Frontal cortex (tissue), 4 donors: ENCODE data around the gene RASAL1. TPM values are rescaled to one million over a fixed set of nuclear protein-coding genes. Genes with fewer than 3 reads are reported as not detected.
"Not testable (repeated sequence)": the region's sequence is repeated elsewhere in the genome, so short reads cannot be mapped to it uniquely, and the experiment has no call there.

Experiments used
- DNase-seq, 2 donors: peaks; one replicate each; pipeline ENCODE4 v3.0.0; 2012; ENCODE audit warnings: low spot score in 2 of 2
- FAIRE-seq: peaks from 2 replicates; lab custom pipeline; 2012; peaks lifted over from hg19 to GRCh38; lab: Jason Lieb, UNC
- total RNA-seq: library from RNA; depleted of rRNA; stranded (reverse); fragments of >200 nt; gene quantifications from one replicate; pipeline ENCODE4 v1.2.3, GENCODE V29; 2014
- donor health status: control.
- donor health status: control.
- donor health status: control.

The RASAL1 gene
- total RNA-seq, 1 donor from 2014 or later = 4.9 TPM

- no peak for FAIRE-seq
- DNase-seq = no peak
These were observed 7.3 kb upstream of the RASAL1 start for GRCh38 chr12:113142886-113143332.

- peak in 1 of 2 donors; percentile 70 for DNase-seq
- FAIRE-seq = no peak
These were observed 6.8 kb upstream of the RASAL1 start for GRCh38 chr12:113142173-113142885.

DNA sequence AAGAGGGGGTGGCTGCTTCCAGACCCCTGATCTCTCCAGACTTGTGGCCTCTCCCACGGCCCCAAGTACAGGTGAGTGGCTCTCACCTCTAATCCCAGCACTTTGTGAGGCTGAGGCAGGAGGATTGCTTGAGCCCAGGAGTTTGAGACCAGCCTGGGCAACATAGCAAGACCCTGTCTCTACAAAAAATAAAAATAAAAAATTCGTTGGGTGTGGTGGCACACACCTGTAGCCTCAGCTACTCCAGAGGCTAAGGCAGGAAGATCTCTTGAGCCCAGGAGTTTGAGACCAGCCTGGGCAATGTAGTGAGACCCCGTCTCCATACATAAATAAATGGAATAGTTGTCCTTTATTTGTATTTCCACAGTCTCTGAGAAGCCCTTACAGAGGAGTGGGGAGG, 6.2 kb upstream of the RASAL1 start:
- DNase-seq, FAIRE-seq: not testable (repeated sequence)

- no peak for FAIRE-seq
- no peak for DNase-seq
These were observed 5.1 kb upstream of the RASAL1 start for GRCh38 chr12:113140706-113141105.

GRCh38 chr12:113138826-113139225, 3.3 kb upstream of the RASAL1 start:
- FAIRE-seq = no peak
- no peak for DNase-seq

- FAIRE-seq = no peak
- no peak for DNase-seq
These were observed 2.6 kb upstream of the RASAL1 start for GRCh38 chr12:113137861-113138783.

- FAIRE-seq (no peak), DNase-seq (no peak)
These were observed 1.5 kb upstream of the RASAL1 start for GRCh38 chr12:113136990-113137511.

- peak in 1 of 2 donors; percentile 71 for DNase-seq
- FAIRE-seq = no peak
These were observed 798 bp upstream of the RASAL1 start for GRCh38 chr12:113136128-113136989.

GRCh38 chr12:113134521-113134951, 1.0 kb downstream of the RASAL1 start:
- no peak for DNase-seq
- no peak for FAIRE-seq

DNA sequence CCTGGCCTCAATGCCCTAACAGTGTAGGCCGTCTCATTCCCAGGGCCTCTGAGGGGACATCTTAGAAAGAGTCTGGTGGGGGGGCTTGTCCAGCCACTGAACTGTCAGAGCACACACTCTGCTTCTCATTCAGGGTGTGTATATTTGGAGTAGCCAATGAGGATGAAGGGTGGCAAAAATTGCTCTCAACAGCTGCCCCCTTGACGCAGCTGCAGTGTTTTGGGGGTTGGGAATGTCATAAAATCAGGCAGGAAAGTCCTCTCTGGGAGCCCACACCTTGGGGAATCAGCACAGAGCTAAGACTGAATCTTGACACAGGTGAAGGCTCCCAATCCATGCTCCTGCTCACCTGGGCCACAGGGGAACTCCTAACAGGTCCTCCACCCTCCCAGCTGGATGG, 1.5 kb downstream of the RASAL1 start:
- FAIRE-seq (no peak), DNase-seq (no peak)

DNA sequence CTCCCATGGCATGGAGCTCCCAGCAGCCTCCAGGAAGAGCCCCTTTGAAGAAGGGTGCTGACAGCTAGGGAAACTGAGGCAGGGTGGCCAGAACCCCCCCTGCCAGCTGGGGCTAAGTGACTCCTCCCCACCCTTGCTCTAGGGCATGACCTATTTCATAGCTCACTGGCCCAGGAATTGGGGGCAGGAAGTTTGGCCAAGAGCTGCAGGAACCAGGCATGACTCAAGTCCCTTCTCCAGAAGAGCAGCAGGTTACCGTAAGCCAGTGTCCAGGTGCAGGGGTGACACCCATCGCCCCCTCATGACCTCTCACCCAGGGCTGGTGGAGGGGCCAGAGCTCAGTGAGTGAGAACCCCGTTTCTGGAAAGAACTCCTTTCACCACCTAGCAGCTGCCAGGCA, 1.9 kb downstream of the RASAL1 start:
- FAIRE-seq (no peak), DNase-seq (no peak)

DNA sequence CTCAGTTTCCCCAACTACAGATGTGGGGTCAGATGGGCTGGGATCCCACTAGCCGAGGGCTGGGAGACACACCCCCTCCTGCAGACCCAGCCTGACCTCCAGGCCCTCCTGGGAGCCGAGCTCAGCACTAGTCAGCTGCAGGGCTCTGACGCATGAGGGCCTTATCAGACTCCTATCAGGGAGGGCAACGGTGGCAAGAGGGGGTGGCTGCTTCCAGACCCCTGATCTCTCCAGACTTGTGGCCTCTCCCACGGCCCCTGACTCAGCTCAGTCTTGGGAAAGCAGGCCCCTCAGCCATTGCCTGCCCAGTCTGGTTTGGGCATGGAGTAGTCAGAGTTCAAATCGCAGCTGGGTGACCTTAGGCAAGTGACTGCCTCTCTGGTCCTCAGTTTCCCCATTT, 2.5 kb downstream of the RASAL1 start:
- FAIRE-seq (no peak), DNase-seq (no peak)

DNA sequence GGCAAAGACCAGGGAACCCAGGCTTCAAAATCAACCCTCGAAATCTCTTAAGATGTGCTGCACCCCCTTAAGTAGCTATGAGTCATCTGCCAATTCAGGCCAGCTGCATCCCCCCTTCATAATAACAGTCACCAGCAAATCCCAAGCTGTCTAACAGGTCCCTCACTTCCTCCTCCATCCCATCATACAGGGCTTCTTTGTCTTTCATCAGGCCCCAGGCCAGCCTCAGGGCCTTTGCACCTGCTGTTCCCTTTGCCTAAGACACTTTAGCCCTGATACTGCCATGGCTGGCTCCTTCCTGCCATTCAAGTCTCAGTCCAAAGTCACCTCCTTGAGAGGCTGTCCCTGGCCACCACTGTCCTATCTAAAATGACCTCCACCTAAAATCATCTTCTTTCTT, 4.0 kb downstream of the RASAL1 start:
- DNase-seq (no peak), FAIRE-seq (no peak)

DNA sequence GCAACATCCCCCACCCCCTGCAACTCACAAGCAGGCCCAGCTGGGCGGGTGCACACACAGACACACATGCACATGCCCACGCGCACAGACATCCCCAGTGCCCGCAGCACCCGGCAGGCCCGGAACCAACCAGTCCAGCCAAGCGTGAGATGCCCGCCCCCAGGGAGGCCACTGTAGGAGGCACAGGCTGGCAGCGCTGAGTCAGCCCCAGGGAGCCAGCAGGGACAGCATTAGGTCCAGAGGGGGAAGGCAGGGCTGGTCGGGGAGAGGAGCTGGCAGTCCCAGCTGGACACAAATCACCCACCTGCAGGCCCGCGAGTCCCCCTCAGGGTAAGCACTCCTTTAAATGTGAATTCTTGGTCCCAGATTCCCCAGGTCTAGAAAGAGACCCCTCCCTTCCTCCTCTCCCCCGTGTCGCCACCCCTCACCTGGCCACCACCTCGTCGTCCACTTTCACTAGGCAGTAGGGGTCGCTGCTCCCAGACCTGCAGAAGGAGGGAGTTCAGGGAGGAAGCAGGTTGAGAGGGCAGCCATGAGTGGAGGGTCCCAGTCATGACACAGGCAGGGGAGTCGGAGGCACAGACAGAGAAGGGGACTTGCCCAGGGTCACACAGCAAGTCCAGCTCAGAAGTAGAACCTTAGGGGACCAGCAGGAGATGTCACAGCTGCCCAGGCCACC, 5.0 kb downstream of the RASAL1 start:
- DNase-seq = peak; percentile 58 to 76
- FAIRE-seq = no peak

DNA sequence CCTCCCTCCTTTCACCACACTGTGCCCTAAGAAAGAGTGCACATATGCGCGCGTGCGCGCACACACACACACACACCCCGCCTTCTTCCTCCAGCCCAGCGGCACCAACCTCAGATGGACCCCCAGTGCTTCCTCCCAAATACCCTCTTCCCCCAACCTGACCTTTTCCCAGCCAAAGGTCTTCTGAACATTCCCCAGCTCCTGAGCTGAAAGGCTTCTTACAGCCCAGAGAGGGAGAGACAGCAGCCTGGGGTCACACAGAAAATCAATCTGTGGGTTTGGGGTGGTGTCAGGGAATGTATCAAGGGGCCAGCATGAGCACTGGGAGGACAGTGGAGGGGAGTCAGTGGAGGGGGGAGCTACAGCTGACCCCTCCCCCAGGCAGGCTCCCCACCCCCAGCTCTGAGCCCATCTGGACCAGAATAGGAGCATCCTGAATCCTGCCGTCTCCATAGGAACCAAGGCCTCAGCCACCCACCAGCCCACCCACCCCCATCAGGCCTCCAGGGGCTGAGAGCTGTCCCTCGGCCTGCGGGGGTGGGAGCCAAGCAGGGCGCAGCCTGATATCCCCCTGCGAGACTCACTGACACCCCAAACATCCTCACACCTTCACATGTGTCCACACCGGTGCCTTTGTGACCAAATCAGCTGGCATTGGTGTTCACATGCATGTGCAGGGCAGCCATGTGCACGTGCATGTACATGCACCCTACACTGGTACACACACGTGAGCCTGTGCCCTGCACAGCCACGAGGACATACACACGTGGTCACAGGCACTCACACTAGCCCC, 5.7 kb downstream of the RASAL1 start:
- DNase-seq (no peak), FAIRE-seq (no peak)

- no peak for DNase-seq
- FAIRE-seq = no peak
These were observed 6.5 kb downstream of the RASAL1 start for GRCh38 chr12:113128802-113129663.

DNA sequence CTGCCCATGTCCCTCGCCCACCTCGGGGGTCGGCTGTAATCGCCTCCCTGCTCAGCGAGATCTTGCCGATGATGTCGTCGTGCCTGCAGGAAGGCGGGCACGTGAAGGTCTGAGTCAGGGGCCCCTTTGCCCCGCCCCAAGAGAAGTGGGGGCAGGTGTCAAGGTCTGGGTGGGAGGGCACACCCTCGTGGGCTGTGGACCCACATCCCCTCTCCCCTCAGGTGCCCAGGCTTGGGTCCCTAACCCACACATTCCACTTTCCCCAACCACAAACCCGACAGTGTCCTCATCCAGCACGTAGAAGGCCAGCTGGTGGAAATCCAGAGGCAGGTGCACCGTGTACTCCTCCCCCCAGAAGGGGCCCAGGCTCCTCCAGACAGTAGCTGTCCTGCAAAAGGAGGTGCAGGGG, 7.8 kb downstream of the RASAL1 start:
- DNase-seq = no peak
- no peak for FAIRE-seq
